Left colon (tissue), 2 donors: ENCODE data around the gene TRMT13. TPM values are rescaled to one million over a fixed set of nuclear protein-coding genes. Genes with fewer than 3 reads are reported as not detected.

Experiments used
- ATAC-seq: fragments of 200-7000 bp; cut with Tn5 transposase; one replicate; pipeline ENCODE4 v1.9.1; 2020; ENCODE audit warnings: mild to moderate bottlenecking, moderate library complexity
- DNase-seq, 2 donors: peaks; one replicate each; pipeline ENCODE4 v3.0.0-alpha.2; 2020
- intact Hi-C, 2 donors: fragments of 100-400 bp; cut with DNase I in 1 of 2; cut with micrococcal nuclease in 1 of 2; formaldehyde crosslinking; loops; one replicate each; pipeline versions ENCODE4 v1.11.2 to v1.14.0; 2022; cut with DNase I, micrococcal nuclease
- long read RNA-seq: library from polyadenylated mRNA; unstranded; transcript quantifications from one replicate; pipeline ENCODE4 v2.0.0, GENCODE V29; 2021
- total RNA-seq, 2 donors: library from RNA; stranded (reverse); fragmentation: NEBNext Ultra II Directional; extraction: Animal tissue kit (Norgen Biotek cat#: 25700); gene quantifications; one replicate each; pipeline ENCODE4 v1.2.1, GENCODE V29; 2021
- donor health status: DM: no; HTN: no; CAD: no.
- donor health status: DM: yes; HTN: yes; CAD: no.

Gene TRMT13
- 10 to 100 TPM in 1 of 2 donors, 1 to 10 TPM in 1; 8.9 to 11.5 TPM for total RNA-seq
- long read RNA-seq, partial matches to known transcripts, result 0 of 6 reads
- long read RNA-seq, other reads (novel, unspliced or antisense), result 2 of 6 reads

- intact Hi-C loops, result loop anchor here in 1 of 2 donors (10.0 kb wide), 1 partner anchor 132 kb away; the partner anchor contains the start of gene RTCA
- peak; percentile 98 for ATAC-seq
- DNase-seq, result peak; percentile 96 to 98
These were observed at the start of gene TRMT13, which contains the start of gene SASS6 for GRCh38 chr1:100132566-100133477. TRMT13 (plus strand) TSS chr1:100133163; CDS start chr1:100133169, 6 bp downstream. SASS6 (minus strand) TSS chr1:100132930; CDS start chr1:100132814, 116 bp downstream.

- intact Hi-C loops, result no loop called here
- no peak for ATAC-seq
These were observed 45.6 kb upstream of the TRMT13 start for GRCh38 chr1:100087396-100087795.

GRCh38 chr1:100089082-100089481 lies 43.9 kb upstream of the TRMT13 start:
- ATAC-seq (no peak), DNase-seq (no peak)
- intact Hi-C loops, result no loop called here

More at GRCh38 chr1:100087396-100087795, 45.6 kb upstream of the TRMT13 start:
- no peak for DNase-seq

- intact Hi-C loops, result no loop called here
- no peak for ATAC-seq
- no peak for DNase-seq
These were observed 42.5 kb upstream of the TRMT13 start for GRCh38 chr1:100090471-100090870.

GRCh38 chr1:100100202-100100601 lies 32.8 kb upstream of the TRMT13 start:
- no peak for DNase-seq
- intact Hi-C loops, result no loop called here
- ATAC-seq, result no peak

GRCh38 chr1:100101564-100101963 lies 31.4 kb upstream of the TRMT13 start:
- no peak for ATAC-seq
- no peak for DNase-seq
- intact Hi-C loops, result no loop called here

- intact Hi-C loops, result no loop called here
- DNase-seq (no peak), ATAC-seq (no peak)
These were observed 25.3 kb upstream of the TRMT13 start for GRCh38 chr1:100107696-100108095.

- DNase-seq (no peak), ATAC-seq (no peak)
- intact Hi-C loops, result no loop called here
These were observed 23.4 kb upstream of the TRMT13 start for GRCh38 chr1:100109554-100110066.

GRCh38 chr1:100115524-100115923 lies 17.4 kb upstream of the TRMT13 start:
- DNase-seq, result no peak
- no peak for ATAC-seq
- intact Hi-C loops, result no loop called here

- DNase-seq (no peak), ATAC-seq (no peak)
- intact Hi-C loops, result no loop called here
These were observed 10.8 kb upstream of the TRMT13 start for GRCh38 chr1:100122177-100122576.

- DNase-seq, result no peak
- intact Hi-C loops, result no loop called here
- no peak for ATAC-seq
These were observed 5.7 kb upstream of the TRMT13 start for GRCh38 chr1:100127226-100127625.

- no peak for ATAC-seq
- DNase-seq, result no peak
- intact Hi-C loops, result loop anchor here in 1 of 2 donors (10.0 kb wide), 1 partner anchor 134 kb away; the partner anchor contains the start of gene RTCA
These were observed 2.3 kb upstream of the TRMT13 start for GRCh38 chr1:100130552-100131077.

GRCh38 chr1:100131623-100132022 lies 1.3 kb upstream of the TRMT13 start:
- intact Hi-C loops, result loop anchor here in 1 of 2 donors (10.0 kb wide), 1 partner anchor 133 kb away; the partner anchor contains the start of gene RTCA
- DNase-seq (no peak), ATAC-seq (no peak)

- intact Hi-C loops, result loop anchor here in 1 of 2 donors (10.0 kb wide), 1 partner anchor 130 kb away; the partner anchor contains the start of gene RTCA
- ATAC-seq (no peak), DNase-seq (no peak)
These were observed 1.9 kb downstream of the TRMT13 start for GRCh38 chr1:100134872-100135271.

GRCh38 chr1:100137602-100138001 lies 4.6 kb downstream of the TRMT13 start:
- intact Hi-C loops, result loop anchor here in 1 of 2 donors (10.0 kb wide), 1 partner anchor 127 kb away; the partner anchor contains the start of gene RTCA
- DNase-seq (no peak), ATAC-seq (no peak)

- DNase-seq (no peak), ATAC-seq (no peak)
- intact Hi-C loops, result no loop called here
These were observed 8.2 kb downstream of the TRMT13 start for GRCh38 chr1:100141192-100141591.

GRCh38 chr1:100142343-100142742 lies 9.4 kb downstream of the TRMT13 start:
- no peak for ATAC-seq
- DNase-seq, result no peak
- intact Hi-C loops, result no loop called here

- ATAC-seq (no peak), DNase-seq (no peak)
- intact Hi-C loops, result no loop called here
These were observed 12.2 kb downstream of the TRMT13 start for GRCh38 chr1:100145116-100145515.

GRCh38 chr1:100146958-100147357 lies 14.0 kb downstream of the TRMT13 start:
- ATAC-seq, result no peak
- intact Hi-C loops, result no loop called here
- DNase-seq, result no peak
